GM18511 (cell line): Measurements from ENCODE around the gene NPBWR2.
"Not testable (repeated sequence)": the region's sequence is repeated elsewhere in the genome, so short reads cannot be mapped to it uniquely, and the experiment has no call there.

Source experiments
- ATAC-seq: cut with Tn5 transposase; IDR thresholded peaks from one replicate; pipeline ENCODE4 v1.9.1; 2021; ENCODE audit warnings: mild to moderate bottlenecking, moderate library complexity; ENCODE audit not compliant: unreplicated experiment

The NPBWR2 gene

DNA sequence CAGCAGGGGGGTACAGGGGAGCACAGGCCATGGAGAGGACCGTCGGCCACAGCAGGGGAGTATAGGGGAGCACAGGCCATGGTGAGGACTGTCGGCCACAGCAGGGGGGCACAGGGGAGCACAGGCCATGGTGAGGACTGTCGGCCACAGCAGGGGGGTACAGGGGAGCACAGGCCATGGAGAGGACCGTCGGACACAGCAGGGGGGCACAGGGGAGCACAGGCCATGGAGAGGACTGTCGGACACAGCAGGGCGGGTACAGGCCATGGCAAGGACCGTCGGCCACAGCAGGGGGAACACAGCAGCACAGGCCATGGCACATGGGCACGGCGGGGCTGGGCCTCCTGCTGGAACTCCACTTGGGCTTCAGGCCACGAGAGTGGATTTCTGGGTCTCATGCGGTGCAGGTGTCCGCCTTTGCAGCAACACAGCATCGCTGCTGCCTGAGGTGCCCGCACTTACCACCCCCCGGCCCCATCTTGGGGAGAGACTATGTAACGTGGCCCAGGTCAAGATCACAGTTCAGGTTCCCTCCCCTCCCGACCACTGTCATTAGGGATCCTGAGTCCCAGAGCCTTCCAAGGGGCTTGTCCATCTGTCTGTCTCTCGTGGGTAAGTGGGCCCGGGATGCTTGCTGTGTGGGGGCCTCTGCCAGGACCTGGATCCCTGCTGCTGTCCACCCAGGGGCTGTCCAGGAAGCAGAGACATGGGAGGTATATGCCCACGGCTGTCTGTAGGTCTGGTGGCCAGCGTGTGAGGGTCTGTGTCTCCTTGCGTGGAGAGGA lies 2.5 kb downstream of the NPBWR2 start:
- no peak for ATAC-seq

DNA sequence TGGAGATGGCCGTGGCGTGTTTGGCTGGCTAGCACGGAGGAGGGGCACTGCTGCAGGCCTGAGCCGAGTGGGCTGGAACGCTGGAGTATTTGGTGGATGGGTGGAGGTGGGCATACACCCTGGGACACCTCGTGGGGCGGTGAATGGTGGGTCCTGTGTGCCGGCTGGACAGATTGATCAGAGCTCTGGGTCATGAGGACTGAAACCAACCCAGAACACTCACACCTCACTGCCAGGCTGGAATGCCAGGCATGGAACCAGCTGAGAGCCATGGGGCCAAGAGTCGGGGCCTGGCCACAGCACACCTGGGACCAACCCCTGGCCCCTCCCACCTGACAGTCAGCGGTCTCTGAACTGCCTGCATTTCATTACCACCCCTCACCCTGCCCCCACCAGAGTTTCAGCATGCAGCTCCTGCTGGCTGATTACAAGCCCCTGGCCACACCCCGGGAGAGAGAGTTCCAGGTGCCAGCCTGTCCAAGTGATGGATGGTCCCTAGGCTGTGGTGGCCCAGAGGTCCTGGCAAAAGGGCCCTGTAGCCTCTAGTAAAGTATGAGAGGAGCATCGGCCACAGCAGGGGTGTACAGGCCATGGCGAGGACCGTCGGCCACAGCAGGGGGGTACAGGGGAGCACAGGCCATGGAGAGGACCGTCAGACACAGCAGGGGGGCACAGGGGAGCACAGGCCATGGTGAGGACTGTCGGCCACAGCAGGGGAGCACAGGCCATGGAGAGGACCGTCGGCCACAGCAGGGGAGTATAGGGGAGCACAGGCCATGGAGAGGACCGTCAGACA lies 3.3 kb downstream of the NPBWR2 start:
- no peak for ATAC-seq

DNA sequence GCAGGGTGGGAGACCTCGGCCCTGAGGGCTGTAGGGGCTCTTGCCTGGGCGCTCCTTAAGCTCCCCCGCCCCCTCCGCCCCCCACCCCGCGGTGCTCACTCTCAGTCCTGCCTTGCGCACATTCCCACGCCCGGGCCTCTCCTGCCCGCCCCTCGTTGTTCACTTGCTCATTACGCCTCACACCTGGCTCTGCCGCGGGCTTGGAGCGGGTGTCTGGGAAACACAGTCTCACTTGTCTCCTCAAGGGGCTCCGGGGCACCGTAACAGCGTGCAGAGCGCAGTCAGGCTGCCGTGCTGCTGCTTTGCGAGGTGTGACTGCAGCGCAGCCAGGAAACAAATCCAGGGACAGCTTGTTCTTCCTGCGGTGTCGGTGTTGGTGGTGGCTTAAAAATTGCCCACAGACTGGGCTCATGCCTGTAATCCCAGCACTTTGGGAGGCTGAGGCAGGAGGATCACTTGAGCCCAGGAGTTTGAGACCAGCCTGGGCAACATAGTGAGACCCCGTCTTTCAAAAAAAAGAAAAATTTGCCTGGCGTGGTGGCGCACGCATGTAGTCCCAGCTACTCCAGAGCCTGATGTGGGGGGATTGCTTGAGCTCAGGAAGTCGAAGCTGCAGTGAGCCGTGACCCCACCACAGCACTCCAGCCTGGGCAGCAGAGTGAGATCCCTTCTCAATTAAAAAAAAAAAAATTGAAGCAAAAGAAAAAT lies 4.6 kb downstream of the NPBWR2 start:
- ATAC-seq = no peak

DNA sequence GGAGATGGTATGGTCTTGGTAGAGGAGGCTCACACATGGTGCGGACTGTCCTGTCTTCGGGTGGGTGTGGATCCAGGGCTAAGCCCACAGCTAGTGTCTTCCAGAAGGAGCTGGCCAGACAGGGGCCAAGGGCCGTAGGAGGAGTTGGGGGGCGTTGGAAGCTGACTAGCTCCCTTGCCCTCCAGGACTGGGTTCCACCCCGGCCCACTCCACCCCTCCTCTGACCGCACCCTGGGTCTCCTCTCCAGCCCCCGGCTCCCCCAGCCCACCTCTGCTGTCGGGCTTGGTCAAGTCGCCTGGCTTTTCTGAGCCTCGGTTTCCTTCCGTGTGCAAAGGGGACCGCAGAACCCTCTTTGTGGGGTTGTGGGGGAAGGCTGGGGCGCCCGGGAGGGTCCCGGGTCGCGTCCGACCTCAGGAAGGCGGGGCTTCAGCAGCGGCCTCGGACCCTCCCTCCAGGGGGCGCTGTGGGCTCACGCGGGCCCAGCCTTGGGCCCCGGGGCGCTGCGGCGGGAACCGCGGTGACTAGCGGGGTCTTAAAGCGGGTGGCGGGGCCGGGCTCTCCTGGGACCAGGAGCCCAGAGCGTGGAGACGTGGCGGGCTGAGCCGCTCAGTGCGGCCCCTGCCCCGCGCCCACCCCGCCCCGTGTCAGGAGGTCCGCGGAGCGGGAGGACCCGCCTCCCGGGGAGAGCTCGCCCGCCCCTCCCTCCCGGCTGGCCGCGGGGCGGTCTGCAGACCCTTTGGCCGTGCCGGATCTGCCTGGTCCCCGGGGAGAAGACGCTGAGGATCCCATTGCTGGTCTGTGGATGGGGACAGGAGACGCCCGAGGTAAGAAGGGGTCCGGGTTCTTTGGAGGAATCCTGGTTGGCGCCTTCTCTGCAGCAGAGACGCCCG lies 5.4 kb downstream of the NPBWR2 start:
- no peak for ATAC-seq

DNA sequence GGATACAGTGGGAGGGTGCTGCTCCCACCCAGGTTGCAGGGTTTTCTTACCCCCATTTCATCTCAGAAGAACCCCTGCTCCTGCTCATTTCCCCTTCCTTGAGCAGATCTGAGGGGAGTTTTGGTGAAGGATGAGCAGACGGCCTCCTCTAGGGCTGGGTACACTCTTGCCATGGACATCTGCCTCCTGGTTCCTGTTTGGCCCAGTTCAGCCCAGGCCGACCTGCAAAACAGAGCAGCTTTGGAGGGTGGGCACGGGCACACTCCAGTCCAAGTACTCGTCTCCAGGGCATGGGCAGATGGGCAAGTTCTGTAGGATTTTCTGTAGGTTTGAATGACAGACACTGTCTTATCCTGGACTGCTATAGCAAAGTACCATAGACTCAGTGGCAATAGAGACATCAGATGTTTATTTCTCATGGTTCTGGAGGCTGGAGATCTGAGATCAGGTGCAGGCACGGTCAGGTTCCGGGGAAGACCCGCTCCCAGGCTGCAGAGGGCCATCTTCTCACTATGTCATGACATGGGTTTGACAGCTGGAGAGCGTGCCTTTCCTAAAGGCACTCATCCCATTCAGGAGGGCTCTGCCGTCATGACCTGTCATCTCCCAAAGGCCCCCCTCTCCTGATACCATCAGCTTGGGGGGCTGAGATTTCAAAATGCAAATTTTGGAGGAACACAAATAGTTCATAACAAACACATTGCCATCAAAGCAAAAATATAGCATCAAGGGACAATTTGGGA lies 6.2 kb downstream of the NPBWR2 start:
- no peak for ATAC-seq

DNA sequence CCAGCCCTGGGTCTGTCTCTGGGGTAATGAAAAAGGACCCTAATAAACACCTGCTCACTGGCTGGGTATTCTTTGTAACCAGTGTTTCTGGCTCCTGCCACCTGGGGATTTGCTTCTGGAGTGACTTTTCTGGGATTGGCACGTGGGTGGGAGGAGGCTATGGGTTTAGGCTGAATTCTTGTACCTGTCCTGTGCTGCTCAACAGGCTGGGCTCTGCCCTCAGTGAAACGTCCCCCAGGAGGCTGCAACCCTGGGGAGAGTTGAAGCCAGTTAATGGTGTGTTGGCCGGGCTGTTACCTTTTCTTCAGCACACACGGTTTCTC lies 6.8 kb downstream of the NPBWR2 start:
- no peak for ATAC-seq

DNA sequence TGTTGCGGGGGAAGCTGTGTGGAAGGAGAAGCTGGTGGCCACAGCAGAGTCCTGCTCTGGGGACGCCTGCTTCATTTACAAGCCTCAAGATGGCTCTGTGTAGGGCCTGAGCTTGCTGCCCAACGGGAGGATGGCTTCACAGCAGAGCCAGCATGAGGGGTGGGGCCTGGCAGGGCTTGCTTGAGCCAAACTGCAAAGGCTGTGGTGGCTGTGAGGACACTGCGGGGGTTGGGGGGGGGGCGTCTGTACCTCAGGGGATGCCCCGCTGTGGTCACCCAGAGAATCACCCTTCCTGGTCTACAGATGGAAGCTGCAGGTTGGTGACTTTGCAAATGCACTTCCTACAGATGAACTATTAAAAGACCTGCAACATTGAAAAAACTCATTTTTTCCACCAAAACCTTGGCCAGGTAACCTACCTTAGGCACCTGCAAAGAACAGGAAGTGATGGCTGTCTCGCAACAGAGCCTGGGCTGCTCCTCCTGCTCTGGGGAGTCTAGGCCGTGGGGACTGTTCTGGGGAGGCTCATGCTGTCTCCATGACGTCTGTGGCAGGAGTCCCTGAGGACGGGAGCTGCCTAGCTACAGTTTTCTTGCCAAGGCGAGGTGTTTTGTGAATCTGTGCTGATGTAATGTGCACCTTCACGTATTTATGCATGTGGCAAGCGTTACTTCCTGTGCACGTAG lies 7.3 kb downstream of the NPBWR2 start:
- ATAC-seq = no peak

DNA sequence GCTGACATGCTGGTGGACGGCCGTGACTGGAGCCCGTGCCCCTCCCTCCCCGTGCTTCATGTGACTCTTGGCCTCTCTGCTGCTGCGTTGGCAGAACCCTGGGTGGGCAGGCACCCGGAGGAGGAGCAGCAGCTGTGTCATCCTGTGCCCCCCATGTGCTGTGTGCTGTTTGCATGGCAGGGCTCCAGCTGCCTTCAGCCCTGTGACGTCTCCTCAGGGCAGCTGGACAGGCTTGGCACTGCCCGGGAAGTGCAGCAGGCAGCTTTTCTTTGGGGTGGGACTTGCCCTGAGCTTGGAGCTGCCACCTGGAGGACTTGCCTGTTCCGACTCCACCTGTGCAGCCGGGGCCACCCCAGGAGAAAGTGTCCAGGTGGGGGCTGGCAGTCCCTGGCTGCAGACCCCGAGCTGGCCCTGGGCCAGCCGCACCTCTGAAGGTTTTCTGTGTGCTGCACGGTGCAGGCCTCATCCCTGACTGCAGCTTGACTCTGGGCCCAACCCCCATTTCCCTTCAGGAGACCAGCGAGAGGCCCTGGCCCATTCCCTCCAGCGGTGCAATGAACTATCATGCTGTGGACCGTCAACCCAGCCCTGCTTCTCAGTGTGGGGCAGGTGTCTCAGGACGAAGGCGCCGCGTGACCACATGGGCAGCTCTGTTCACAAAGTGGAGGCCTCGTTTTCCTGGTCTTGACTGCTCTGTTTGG lies 8.1 kb downstream of the NPBWR2 start:
- no peak for ATAC-seq

DNA sequence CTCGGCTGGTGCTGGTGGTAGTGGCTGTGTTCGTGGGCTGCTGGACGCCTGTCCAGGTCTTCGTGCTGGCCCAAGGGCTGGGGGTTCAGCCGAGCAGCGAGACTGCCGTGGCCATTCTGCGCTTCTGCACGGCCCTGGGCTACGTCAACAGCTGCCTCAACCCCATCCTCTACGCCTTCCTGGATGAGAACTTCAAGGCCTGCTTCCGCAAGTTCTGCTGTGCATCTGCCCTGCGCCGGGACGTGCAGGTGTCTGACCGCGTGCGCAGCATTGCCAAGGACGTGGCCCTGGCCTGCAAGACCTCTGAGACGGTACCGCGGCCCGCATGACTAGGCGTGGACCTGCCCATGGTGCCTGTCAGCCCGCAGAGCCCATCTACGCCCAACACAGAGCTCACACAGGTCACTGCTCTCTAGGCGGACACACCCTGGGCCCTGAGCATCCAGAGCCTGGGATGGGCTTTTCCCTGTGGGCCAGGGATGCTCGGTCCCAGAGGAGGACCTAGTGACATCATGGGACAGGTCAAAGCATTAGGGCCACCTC lies 8.8 kb downstream of the NPBWR2 start:
- ATAC-seq = no peak

DNA sequence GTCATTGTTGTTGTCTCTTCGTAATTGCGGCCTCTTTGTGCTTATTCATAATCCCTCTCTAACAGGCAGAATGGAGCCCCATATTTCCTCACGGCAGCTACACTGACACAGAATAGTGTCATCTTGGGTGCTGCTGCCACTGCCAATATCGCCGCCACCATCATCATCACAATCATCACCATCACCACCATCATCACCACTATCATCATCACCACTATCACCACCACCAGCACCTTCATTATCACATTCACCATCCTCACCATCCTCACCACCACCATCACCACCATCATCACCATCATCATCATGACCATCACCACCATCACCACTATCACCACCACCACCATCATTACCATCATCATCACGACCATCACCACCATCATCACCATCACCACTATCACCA lies 10.8 kb downstream of the NPBWR2 start:
- ATAC-seq = no peak

DNA sequence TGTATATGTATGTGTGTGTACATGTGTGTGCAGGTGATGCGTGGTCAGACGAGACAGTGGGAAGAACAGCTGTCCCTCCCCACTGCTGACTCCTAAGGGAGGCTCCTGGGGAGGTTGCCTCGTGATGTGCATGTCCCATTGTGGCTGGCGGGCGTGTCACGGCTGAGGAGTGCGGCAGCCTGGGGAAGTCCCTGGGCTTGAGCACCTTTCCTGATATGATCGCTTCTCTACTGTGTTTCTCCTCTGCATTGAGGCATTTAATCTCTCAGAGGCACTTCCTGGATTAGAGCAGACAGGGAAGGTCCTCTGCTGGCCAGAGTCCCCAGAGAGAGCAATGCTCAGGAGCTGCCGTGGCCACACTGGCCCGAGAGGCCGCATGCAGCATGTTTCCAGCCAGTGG lies 11.4 kb downstream of the NPBWR2 start:
- no peak for ATAC-seq

DNA sequence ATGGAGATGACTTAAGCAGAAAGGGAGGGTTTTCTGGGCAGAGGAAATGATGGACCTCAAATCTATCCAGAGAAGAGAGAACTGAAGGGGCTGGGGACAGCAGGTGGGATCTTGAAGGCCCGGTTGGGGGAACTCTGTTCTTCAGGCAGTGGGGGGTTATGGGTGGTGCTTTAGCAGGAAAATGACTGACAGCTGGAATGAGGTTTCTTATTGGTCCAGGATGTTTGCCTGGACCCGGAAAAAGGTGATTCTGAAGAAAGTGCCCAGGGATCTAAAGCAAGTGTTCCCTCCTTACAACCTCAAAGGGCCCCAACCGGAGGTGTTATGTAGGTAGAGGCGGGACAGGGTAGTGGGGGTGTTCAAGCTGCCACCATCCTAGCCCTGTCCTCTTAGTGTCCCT lies 11.9 kb downstream of the NPBWR2 start:
- ATAC-seq = no peak

DNA sequence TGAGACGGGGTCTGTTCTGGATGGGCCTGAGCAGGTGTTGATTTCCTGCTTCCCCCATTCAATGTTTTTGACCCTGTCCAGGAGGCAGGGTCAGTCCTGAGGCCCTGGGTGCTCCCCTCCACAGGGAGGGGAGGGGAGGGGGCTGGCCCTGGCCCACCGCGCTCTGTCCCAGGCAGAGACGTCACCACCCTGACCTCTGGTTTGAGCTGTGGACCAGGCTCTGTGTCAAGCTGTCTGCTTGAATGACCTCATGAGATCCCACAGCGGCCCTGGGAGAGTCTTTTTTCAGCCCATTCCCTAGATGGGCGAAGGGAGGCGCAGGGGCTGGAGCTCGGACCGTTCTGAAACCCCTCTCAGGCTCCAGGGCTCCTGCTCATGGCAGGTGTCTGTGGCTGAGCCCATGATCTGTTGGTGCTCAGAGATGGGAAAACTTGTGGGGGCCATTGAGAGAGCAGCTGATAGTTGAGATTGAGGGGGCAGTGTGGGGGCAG lies 14.3 kb downstream of the NPBWR2 start:
- ATAC-seq = no peak

DNA sequence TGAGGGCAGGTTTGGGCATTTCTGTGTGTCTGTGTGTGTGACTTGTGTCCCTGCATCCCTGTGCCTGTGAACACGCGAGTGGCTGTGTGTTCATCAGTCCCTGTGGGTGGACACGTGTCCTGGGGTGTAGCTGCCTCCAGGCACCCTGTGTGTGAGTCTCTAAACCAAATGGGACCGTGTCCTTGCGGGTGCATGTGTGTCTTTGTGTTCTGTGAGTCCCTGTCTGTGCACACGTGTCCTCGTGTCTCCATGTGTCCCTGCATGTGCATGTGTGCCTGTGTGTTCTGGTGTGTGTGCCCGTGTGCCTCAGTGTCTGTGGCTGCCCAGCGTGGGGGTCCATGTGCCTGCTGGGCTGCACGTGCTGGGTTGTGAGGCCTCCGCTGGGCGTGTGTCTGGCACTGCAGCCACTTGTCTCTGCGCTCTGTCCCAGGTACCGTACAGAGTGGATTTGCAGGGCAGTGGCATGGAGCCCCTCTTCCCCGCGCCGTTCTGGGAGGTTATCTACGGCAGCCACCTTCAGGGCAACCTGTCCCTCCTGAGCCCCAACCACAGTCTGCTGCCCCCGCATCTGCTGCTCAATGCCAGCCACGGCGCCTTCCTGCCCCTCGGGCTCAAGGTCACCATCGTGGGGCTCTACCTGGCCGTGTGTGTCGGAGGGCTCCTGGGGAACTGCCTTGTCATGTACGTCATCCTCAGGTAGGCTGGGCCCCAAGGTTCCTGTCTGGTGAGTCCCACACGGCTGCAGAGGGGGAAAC lies 14.9 kb downstream of the NPBWR2 start:
- ATAC-seq = no peak

DNA sequence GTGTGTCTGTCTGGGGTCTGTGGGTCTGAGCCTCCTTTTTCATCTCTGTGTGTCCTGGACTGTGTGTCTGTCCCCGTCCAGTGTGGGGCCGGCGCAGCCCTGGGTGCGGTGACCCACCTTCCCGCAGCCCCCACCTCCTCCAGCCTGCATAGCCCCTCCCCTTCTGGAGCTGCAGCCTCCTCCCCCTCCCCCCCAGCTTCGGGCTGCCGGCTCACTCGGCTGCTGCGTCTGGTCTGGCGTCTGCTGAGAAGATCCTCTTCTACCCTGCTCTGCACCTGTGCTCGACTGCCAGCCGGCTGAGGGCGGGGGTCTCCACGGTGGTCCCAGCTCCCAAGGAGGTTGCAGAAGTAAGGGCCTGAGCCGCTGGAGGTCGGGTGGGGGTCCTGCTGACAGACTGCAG lies 15.6 kb downstream of the NPBWR2 start:
- ATAC-seq = no peak

DNA sequence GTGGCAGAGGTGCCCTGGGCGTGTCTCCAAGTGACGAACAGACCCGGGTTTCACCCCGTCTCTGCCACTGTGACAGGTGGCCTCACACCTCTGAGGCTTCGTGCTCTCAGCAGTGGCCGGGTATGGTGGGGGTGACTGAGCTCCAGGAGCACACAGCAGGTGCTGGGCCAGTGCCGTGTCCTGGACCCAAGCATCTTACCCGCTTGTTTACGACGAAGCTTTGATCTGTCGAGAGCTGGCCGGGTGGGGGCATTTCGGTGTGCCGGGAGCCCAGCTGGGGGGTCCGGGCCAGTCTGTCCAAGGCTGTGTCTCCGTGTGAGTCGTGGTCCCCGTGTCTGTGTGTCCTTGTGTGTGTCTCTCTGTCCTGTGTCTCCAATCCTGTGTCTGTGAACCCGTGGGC lies 16.0 kb downstream of the NPBWR2 start:
- no peak for ATAC-seq

DNA sequence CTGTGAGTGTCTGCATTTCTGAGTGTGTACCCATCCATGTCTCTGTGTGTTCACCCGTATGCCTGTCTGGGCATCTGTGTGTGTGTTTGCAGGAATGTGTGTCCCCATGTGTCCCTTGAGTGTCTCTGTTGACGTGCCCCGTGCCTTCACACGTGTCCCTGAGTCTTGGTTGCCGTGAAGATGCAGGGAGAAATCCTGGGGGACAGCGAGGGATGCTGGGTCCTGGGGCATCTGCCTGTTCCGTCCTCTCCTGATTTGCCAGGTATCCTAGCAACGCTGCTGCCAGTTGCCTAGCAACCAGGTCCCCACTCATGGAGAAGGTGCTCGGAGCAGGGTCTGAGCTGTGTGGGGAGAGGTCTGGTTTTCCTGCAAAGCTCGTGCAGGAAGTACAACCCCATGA lies 17.2 kb downstream of the NPBWR2 start:
- ATAC-seq = no peak

DNA sequence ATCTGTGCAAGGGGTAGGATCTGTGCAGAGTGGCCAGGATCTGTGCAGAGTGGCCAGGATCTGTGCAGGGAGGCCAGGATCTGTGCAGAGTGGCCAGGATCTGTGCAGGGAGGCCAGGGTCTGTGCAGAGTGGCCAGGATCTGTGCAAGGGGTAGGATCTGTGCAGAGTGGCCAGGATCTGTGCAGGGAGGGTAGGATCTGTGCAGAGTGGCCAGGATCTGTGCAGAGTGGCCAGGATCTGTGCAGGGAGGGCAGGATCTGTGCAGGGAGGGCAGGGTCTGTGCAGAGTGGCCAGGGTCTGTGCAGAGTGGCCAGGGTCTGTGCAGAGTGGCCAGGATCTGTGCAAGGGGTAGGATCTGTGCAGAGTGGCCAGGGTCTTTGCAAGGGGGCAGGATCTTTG lies 18.8 kb downstream of the NPBWR2 start:
- ATAC-seq = not testable (repeated sequence)
